NCI-H2107 (cell line): ENCODE measurements around the gene MTCH2.
"Not testable (repeated sequence)": the region's sequence is repeated elsewhere in the genome, so short reads cannot be mapped to it uniquely, and the experiment has no call there.

Experiments
- DNase-seq: peaks from one replicate; lab custom pipeline; 2025; lab: John Stamatoyannopoulos, UW

Gene MTCH2

GRCh38 chr11:47636331-47636730 is 6.0 kb downstream of the MTCH2 start:
- DNase-seq = not testable (repeated sequence)

- DNase-seq = no peak
Observed at GRCh38 chr11:47631473-47631872, 10.9 kb downstream of the MTCH2 start.

- DNase-seq = no peak
Observed at GRCh38 chr11:47628026-47628425, 14.3 kb downstream of the MTCH2 start.

- no peak for DNase-seq
Observed at GRCh38 chr11:47626234-47626633, 16.1 kb downstream of the MTCH2 start.

GRCh38 chr11:47620836-47621378 is 21.5 kb downstream of the MTCH2 start:
- no peak for DNase-seq

- no peak for DNase-seq
Observed at GRCh38 chr11:47617417-47617809, 24.9 kb downstream of the MTCH2 start.

GRCh38 chr11:47616726-47617416 is 25.5 kb downstream of the MTCH2 start:
- peak; percentile 36 for DNase-seq

- no peak for DNase-seq
Observed at GRCh38 chr11:47615249-47615648, 27.1 kb downstream of the MTCH2 start.

- no peak for DNase-seq
Observed at GRCh38 chr11:47611348-47611794, 31.0 kb downstream of the MTCH2 start.

GRCh38 chr11:47609675-47610074 is 32.7 kb downstream of the MTCH2 start:
- DNase-seq = no peak

GRCh38 chr11:47607380-47607779 is 35.0 kb downstream of the MTCH2 start:
- no peak for DNase-seq

- no peak for DNase-seq
Observed at GRCh38 chr11:47606731-47607130, 35.6 kb downstream of the MTCH2 start.

GRCh38 chr11:47605921-47606320 is 36.4 kb downstream of the MTCH2 start:
- no peak for DNase-seq

GRCh38 chr11:47603295-47603694 is 39.1 kb downstream of the MTCH2 start:
- DNase-seq = no peak

GRCh38 chr11:47599902-47600301 is 42.5 kb downstream of the MTCH2 start:
- no peak for DNase-seq

- DNase-seq = no peak
Observed at GRCh38 chr11:47595967-47596366, 46.4 kb downstream of the MTCH2 start.

GRCh38 chr11:47595029-47595428 is 47.3 kb downstream of the MTCH2 start:
- no peak for DNase-seq

- no peak for DNase-seq
Observed at GRCh38 chr11:47593934-47594855, 48.2 kb downstream of the MTCH2 start, which contains the start of gene C1QTNF4. Gene C1QTNF4 (minus strand): TSS chr11:47594411. CDS start chr11:47590810, 3,601 bp downstream.

GRCh38 chr11:47593492-47593933 is 48.8 kb downstream of the MTCH2 start:
- no peak for DNase-seq

- no peak for DNase-seq
Observed at GRCh38 chr11:47592970-47593369, 49.4 kb downstream of the MTCH2 start.

- no peak for DNase-seq
Observed at GRCh38 chr11:47592251-47592650, 50.1 kb downstream of the MTCH2 start.

- no peak for DNase-seq
Observed at GRCh38 chr11:47591764-47592163, 50.6 kb downstream of the MTCH2 start.
